LNCaP clone FGC (cell line): ENCODE results near the gene SMOC2.

ENCODE experiments used
- DNase-seq: peaks from one replicate; pipeline ENCODE4 v3.0.0-alpha.2; 2011; ENCODE audit warnings: low read depth
- H3K4me3 ChIP-seq: 2 replicates; pipeline ENCODE4 v1.5.1; 2011; ENCODE audit warnings: mild to moderate bottlenecking, low read depth, low read length, control low read depth
- CTCF ChIP-seq: IDR thresholded peaks from 2 replicates; pipeline ENCODE4 v1.5.1; 2012; ENCODE audit warnings: mild to moderate bottlenecking; ENCODE audit not compliant: control insufficient read depth, insufficient read depth; ENCODE audit errors: extremely low read depth

SMOC2 gene

DNA sequence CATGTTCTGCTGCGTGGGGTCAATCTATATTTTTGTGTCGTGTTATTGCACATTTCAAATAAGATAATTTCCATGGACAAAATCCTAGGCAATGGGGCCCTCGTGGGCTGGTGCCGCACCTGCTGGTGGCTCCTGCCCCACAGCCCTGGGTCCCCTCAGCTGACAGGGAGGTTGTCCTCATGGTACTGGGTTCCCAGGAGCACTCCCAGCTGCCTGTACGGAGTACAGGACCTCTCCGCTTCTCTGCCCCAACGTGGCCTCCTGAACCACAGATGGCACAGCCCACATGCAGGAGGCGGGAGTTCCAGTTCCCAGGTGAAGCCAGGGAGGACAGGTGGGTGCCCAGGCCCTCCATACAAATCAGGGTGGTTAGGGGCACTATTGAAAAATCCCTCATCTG, 243.5 kb downstream of the SMOC2 start:
- no peak for DNase-seq
- H3K4me3 ChIP-seq: no peak overlapping the region
- TF ChIP-seq CTCF: no peak

DNA sequence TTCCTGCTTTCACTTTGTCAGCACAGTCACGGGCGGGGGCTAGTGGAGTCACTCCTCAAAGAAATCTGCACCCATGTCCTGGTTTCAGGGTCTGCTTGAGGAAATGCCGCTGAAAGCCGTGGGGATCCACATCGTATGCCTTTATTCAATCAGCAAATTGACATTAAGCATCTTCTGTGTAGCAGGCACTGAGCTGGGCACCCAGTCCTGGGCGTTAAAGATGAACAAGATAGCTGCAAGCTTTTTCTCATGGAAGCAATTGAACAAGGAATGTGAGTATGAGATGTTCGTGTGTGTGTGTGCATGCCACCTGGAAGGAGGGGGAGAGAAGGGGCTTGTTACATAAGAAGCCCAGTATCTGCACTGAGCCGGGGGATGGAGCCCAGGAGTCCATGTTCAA, 243.9 kb downstream of the SMOC2 start:
- no peak for DNase-seq
- H3K4me3 ChIP-seq: no peak overlapping the region
- TF ChIP-seq CTCF: no peak

- no peak for TF ChIP-seq CTCF
- DNase-seq: no peak
Observed at GRCh38 chr6:168686029-168686738, 245.2 kb downstream of the SMOC2 start.

GRCh38 chr6:168686831-168687730, 246.1 kb downstream of the SMOC2 start:
- no peak overlapping the region for H3K4me3 ChIP-seq
- no peak for TF ChIP-seq CTCF
- no peak for DNase-seq

More at GRCh38 chr6:168686029-168686738, 245.2 kb downstream of the SMOC2 start:
- no peak overlapping the region for H3K4me3 ChIP-seq

GRCh38 chr6:168690271-168690670, 249.3 kb downstream of the SMOC2 start:
- no peak for DNase-seq
- TF ChIP-seq CTCF: no peak
- H3K4me3 ChIP-seq: no peak overlapping the region

GRCh38 chr6:168691774-168692173, 250.8 kb downstream of the SMOC2 start:
- no peak overlapping the region for H3K4me3 ChIP-seq
- TF ChIP-seq CTCF: no peak
- no peak for DNase-seq
